Body of pancreas (tissue), 4 donors: ENCODE results near the gene EPHB2.

Experiments
- CTCF ChIP-seq, 7 experiments: fragments of 450-650 bp in 4 of 7; fragments of 200-600 bp in 3 of 7; sonication (generic) in 3 of 7; IDR thresholded peaks; one replicate each; pipeline ENCODE4 v1.5.1; 2016 to 2019; ENCODE audit warnings: antibody characterized with exemption in 7 of 7
- POLR2A ChIP-seq, 3 donors: fragments of 450-650 bp; IDR thresholded peaks; one replicate each; pipeline ENCODE4 v1.6.1; 2016; ENCODE audit warnings: antibody characterized with exemption in 3 of 3, mild to moderate bottlenecking in 2 of 3

DNA sequence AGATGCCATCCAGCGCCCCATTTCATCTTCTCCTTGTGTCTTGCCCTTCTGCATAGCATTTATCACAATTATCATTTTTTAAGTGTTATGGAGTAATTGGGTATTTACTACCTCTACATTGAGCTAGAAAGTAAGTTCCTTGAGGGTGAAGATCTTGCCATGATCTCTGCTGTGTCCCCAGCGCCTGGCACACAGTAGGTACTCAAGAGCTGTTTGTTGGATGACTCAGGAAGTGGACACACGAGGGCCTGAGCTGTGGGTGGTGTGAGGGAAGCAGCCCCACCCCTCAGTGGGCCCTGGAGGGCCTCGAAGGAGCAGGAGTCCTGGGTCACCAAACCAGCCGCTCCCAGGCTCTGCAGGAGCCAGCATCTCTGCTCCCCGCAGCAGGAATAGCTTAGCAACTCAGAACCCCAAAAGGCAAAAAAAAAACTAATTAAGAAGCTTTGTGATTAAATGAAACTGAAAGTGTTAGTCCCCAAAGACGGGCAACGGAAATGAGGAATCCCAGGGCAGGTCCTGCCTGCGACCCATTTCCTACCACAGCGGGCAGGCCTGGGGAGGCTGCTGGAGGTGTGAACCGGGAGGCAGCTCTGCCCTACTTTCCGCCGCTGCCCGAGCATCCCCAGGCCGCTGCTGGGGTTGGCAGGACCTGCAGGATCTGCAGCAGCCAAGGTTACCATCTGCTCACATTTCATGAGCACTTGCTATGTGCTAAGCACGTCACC lies 174.3 kb downstream of the EPHB2 start:
- TF ChIP-seq CTCF (IDR thresholded peaks at IDR 0.05) (no peak), POLR2A (IDR thresholded peaks at IDR 0.05) (no peak)
